HCT116 (cell line): ENCODE measurements around the gene SAMMSON. TPM values are rescaled to one million over a fixed set of nuclear protein-coding genes. Genes with fewer than 3 reads are reported as not detected.

Source experiments
- ATAC-seq: fragments of 200-7000 bp; cut with Tn5 transposase; 2 replicates; pipeline ENCODE4 v1.9.1; 2020; ENCODE audit warnings: mild to moderate bottlenecking, moderate library complexity
- BruUV-seq: library from RNA; stranded (reverse); fragments of 400-500 nt; replicated peaks from 2 replicates; lab custom pipeline; 2021; lab: Mats Ljungman, UMichigan
- CTCF ChIA-PET: fragments of 300-600 bp; sonication (Branson Sonifier 250); formaldehyde crosslinking; loops from one replicate; lab custom pipeline; 2021; ENCODE audit warnings: antibody characterized with exemption; lab: Charles Lee
- POLR2A ChIA-PET: fragments of 300-600, 350-600 bp; sonication (Branson Sonifier 250); formaldehyde crosslinking; loops from one replicate; lab custom pipeline; 2021; ENCODE audit warnings: antibody characterized with exemption; lab: Charles Lee
- RAD21 ChIA-PET, 2 experiments: fragments of 300-600 bp; sonication (Branson Sonifier 250); formaldehyde crosslinking; loops; one replicate each; lab custom pipeline; 2023; ENCODE audit warnings: low total read pairs in 2 of 2; ENCODE audit not compliant: uncharacterized antibody in 2 of 2, unreplicated experiment in 2 of 2, low non-redundant PET in 1 of 2; lab: Charles Lee
- DNase-seq: peaks from one replicate; pipeline ENCODE4 v3.0.0-alpha.2; 2010; ENCODE audit warnings: low read depth, low spot score
- H2AFZ ChIP-seq: fragments of 200-600 bp; shearing (Covaris generic), sonication (generic); 2 replicates; pipeline ENCODE4 v1.6.1; 2017; ENCODE audit warnings: low read depth, mixed run types, mixed read lengths, antibody characterized with exemption, low read length; ENCODE audit not compliant: poor library complexity, severe bottlenecking
- H3K27ac ChIP-seq: 2 replicates; pipeline ENCODE4 v1.5.1; 2012; ENCODE audit warnings: low read depth, low read length
- H3K27me3 ChIP-seq: fragments of 200-600 bp; sonication (generic); 2 replicates; pipeline ENCODE4 v1.6.1; 2016; ENCODE audit warnings: mixed run types, low read length, mixed read lengths; ENCODE audit not compliant: insufficient read depth
- H3K36me3 ChIP-seq, 2 experiments: fragments of 200-500 bp in 1 of 2; fragments of 200-600 bp in 1 of 2; sonication (Bioruptor generic) in 1 of 2; sonication (generic) in 1 of 2; 2 replicates each; pipeline versions ENCODE4 v1.5.1 to v1.6.1; 2014 to 2016; ENCODE audit warnings: low read length in 2 of 2, inconsistent platforms in 1 of 2, mixed read lengths in 1 of 2, mixed run types in 1 of 2; ENCODE audit not compliant: insufficient read depth in 2 of 2, control insufficient read depth in 1 of 2
- H3K4me1 ChIP-seq, 2 experiments: fragments of 200-600 bp in 1 of 2; sonication (generic) in 1 of 2; 2 replicates each; pipeline versions ENCODE4 v1.5.1 to v1.6.1; 2012 to 2017; ENCODE audit warnings: low read length in 2 of 2, inconsistent platforms in 1 of 2, mild to moderate bottlenecking in 1 of 2, mixed read lengths in 1 of 2, mixed run types in 1 of 2, moderate library complexity in 1 of 2; ENCODE audit not compliant: insufficient read depth in 2 of 2, control insufficient read depth in 1 of 2
- H3K4me2 ChIP-seq: fragments of 200-600 bp; sonication (generic); 2 replicates; pipeline ENCODE4 v1.6.1; 2017; ENCODE audit warnings: mixed run types, low read length, mixed read lengths
- H3K4me3 ChIP-seq, 2 experiments: fragments of 200-600 bp in 1 of 2; sonication (generic) in 1 of 2; replicated peaks in 1 of 2; 2 replicates each; pipeline ENCODE4 v1.5.1; 2011 to 2016; ENCODE audit warnings: low read length in 2 of 2, control low read depth in 1 of 2, low read depth in 1 of 2, mild to moderate bottlenecking in 1 of 2, mixed read lengths in 1 of 2, mixed run types in 1 of 2
- H3K79me2 ChIP-seq: fragments of 200-600 bp; sonication (generic); 2 replicates; pipeline ENCODE4 v1.6.1; 2017; ENCODE audit warnings: mild to moderate bottlenecking, mixed run types, low read length, moderate library complexity, mixed read lengths; ENCODE audit not compliant: insufficient read depth
- H3K9ac ChIP-seq: fragments of 200-600 bp; sonication (generic); 2 replicates; pipeline ENCODE4 v1.6.1; 2016; ENCODE audit warnings: low read length, mixed read lengths
- H3K9me2 ChIP-seq: fragments of 200-600 bp; sonication (generic), shearing (Covaris generic); 2 replicates; pipeline ENCODE4 v1.6.1; 2017; ENCODE audit warnings: mixed run types, mild to moderate bottlenecking, moderate library complexity; ENCODE audit not compliant: insufficient read depth
- H3K9me3 ChIP-seq, 2 experiments: fragments of 200-500 bp in 1 of 2; fragments of 200-600 bp in 1 of 2; sonication (Bioruptor generic) in 1 of 2; sonication (generic) in 1 of 2; 2 replicates each; pipeline ENCODE4 v1.6.1; 2014 to 2017; ENCODE audit warnings: low read length in 2 of 2, mixed read lengths in 2 of 2, inconsistent platforms in 1 of 2, low read depth in 1 of 2, mild to moderate bottlenecking in 1 of 2, mixed run types in 1 of 2, moderate library complexity in 1 of 2; ENCODE audit not compliant: control insufficient read depth in 1 of 2, insufficient read depth in 1 of 2
- H4K20me1 ChIP-seq: fragments of 200-600 bp; sonication (generic), shearing (Covaris generic); 2 replicates; pipeline ENCODE4 v1.6.1; 2017; ENCODE audit warnings: mixed run types, mild to moderate bottlenecking, moderate library complexity; ENCODE audit not compliant: insufficient read depth
- CBX3 ChIP-seq: IDR thresholded peaks from 2 replicates; pipeline ENCODE4 v1.6.1; 2012; ENCODE audit warnings: low read depth
- CEBPB ChIP-seq: IDR thresholded peaks from 2 replicates; pipeline ENCODE4 v1.6.1; 2012; ENCODE audit warnings: low read depth
- CTCF ChIP-seq, 3 experiments: fragments of 200-600 bp in 1 of 3; sonication (generic) in 1 of 3; IDR thresholded peaks in 2 of 3; conservative IDR thresholded peaks in 1 of 3; 2 replicates each; pipeline ENCODE4 v1.5.1; 2012 to 2017; ENCODE audit warnings: low read depth in 2 of 3, low read length in 2 of 3, antibody characterized with exemption in 1 of 3, borderline replicate concordance in 1 of 3, control low read depth in 1 of 3, mild to moderate bottlenecking in 1 of 3, mixed read lengths in 1 of 3, mixed run types in 1 of 3, moderate library complexity in 1 of 3; ENCODE audit not compliant: insufficient read depth in 1 of 3
- EGR1 ChIP-seq: IDR thresholded peaks from 2 replicates; pipeline ENCODE4 v1.6.1; 2012; ENCODE audit warnings: low read depth
- EZH2phosphoT487 ChIP-seq: fragments of 200-600 bp; IDR thresholded peaks from 2 replicates; pipeline ENCODE4 v1.6.1; 2018; ENCODE audit warnings: antibody characterized with exemption, borderline replicate concordance
- FOSL1 ChIP-seq: IDR thresholded peaks from 2 replicates; pipeline ENCODE4 v1.6.1; 2012; ENCODE audit warnings: low read depth
- JUND ChIP-seq: IDR thresholded peaks from 2 replicates; pipeline ENCODE4 v1.6.1; 2012
- MAX ChIP-seq: IDR thresholded peaks from 2 replicates; pipeline ENCODE4 v1.6.1; 2012
- POLR2A ChIP-seq: IDR thresholded peaks from 2 replicates; pipeline ENCODE4 v1.7.0; 2011; ENCODE audit warnings: borderline replicate concordance; ENCODE audit not compliant: insufficient read depth, insufficient read length; ENCODE audit errors: extremely low read depth
- POLR2AphosphoS5 ChIP-seq: IDR thresholded peaks from 2 replicates; pipeline ENCODE4 v1.6.1; 2011; ENCODE audit warnings: mild to moderate bottlenecking, low read depth, low read length, moderate library complexity
- SIN3A ChIP-seq: IDR thresholded peaks from 2 replicates; pipeline ENCODE4 v1.6.1; 2012; ENCODE audit warnings: low read depth
- SP1 ChIP-seq: IDR thresholded peaks from 2 replicates; pipeline ENCODE4 v1.6.1; 2012; ENCODE audit warnings: low read depth
- SRF ChIP-seq: IDR thresholded peaks from 2 replicates; pipeline ENCODE4 v1.6.1; 2012; ENCODE audit warnings: low read depth
- TCF7L2 ChIP-seq: IDR thresholded peaks from 2 replicates; pipeline ENCODE4 v1.7.0; 2011; ENCODE audit warnings: borderline replicate concordance, inconsistent platforms; ENCODE audit not compliant: insufficient read depth, insufficient read length; ENCODE audit errors: extremely low read depth
- ZBTB33 ChIP-seq: IDR thresholded peaks from 2 replicates; pipeline ENCODE4 v1.6.1; 2011; ENCODE audit warnings: mild to moderate bottlenecking, low read length, moderate library complexity; ENCODE audit not compliant: insufficient replicate concordance; ENCODE audit errors: extremely low read depth
- ZNF274 ChIP-seq: fragments of 200-500 bp; sonication (Bioruptor generic); IDR thresholded peaks from 2 replicates; pipeline ENCODE4 v1.6.1; 2014; ENCODE audit warnings: mild to moderate bottlenecking, low read depth, low read length, inconsistent platforms
- intact Hi-C: fragments of 100-400 bp; cut with micrococcal nuclease; formaldehyde crosslinking; loops from 2 replicates; pipeline ENCODE4 v1.10.0; 2022
- total RNA-seq: library from RNA; stranded (reverse); gene quantifications from one replicate; pipeline ENCODE4 v1.2.1, GENCODE V29; 2021; ENCODE audit not compliant: unreplicated experiment

SAMMSON gene
- total RNA-seq, 1 experiment from 2014 or later = not detected

- Histone ChIP-seq H3K27ac (no peak overlapping the region), H4K20me1 (no peaks in the 10 kb centered on the region), H3K9ac (no peak overlapping the region), H3K27me3 (no peaks in the 10 kb centered on the region; the same call in 1 of the 2 replicates), H3K4me2 (no peak overlapping the region), H2AFZ (no peak overlapping the region), H3K9me2 (no peaks in the 10 kb centered on the region), H3K36me3 (no peaks in the 10 kb centered on the region), H3K4me3 (no peak overlapping the region), H3K79me2 (no peaks in the 10 kb centered on the region), H3K4me1 (no peaks in the 10 kb centered on the region), H3K9me3 (no peaks in the 10 kb centered on the region)
- no peak for ATAC-seq
- POLR2A ChIA-PET = no interaction called here
- CTCF ChIA-PET = no interaction called here
- DNase-seq = no peak
- intact Hi-C loops = no loop called here
- BruUV-seq = no TSS peak
- TF ChIP-seq FOSL1 = no peak
- TF ChIP-seq POLR2AphosphoS5 = no peak
- TF ChIP-seq CEBPB = no peak
- no peak for TF ChIP-seq SP1
- no peak for TF ChIP-seq ZNF274
- no peak for TF ChIP-seq EZH2phosphoT487
- TF ChIP-seq CTCF (IDR thresholded peaks at IDR 0.05 in 2 of 3, conservative IDR thresholded peaks at IDR 0.05 in 1 of 3; ENCODE audit: borderline replicate concordance in 1 of 3, insufficient read depth in 1 of 3, low read depth in 2 of 3, low read length in 2 of 3) = no peak
- no peak for TF ChIP-seq POLR2A
- no peak for TF ChIP-seq JUND
- TF ChIP-seq ZBTB33 = no peak
- no peak for TF ChIP-seq SIN3A
- TF ChIP-seq SRF = no peak
- TF ChIP-seq MAX = no peak
- no peak for TF ChIP-seq EGR1
- TF ChIP-seq TCF7L2 = no peak
- TF ChIP-seq CBX3 = no peak
- RAD21 ChIA-PET = no interaction called here
These were observed 28.8 kb downstream of the SAMMSON start for GRCh38 chr3:70028361-70028760.
